ENCODE measurements around the gene IGSF3. TPM values are rescaled to one million over a fixed set of nuclear protein-coding genes. Genes with fewer than 3 reads are reported as not detected.
"Not testable (repeated sequence)": the region's sequence is repeated elsewhere in the genome, so short reads cannot be mapped to it uniquely, and the experiment has no call there.

The IGSF3 gene
- total and polyA plus RNA-seq, 2 donors = 6.3 to 32.5 TPM

DNA sequence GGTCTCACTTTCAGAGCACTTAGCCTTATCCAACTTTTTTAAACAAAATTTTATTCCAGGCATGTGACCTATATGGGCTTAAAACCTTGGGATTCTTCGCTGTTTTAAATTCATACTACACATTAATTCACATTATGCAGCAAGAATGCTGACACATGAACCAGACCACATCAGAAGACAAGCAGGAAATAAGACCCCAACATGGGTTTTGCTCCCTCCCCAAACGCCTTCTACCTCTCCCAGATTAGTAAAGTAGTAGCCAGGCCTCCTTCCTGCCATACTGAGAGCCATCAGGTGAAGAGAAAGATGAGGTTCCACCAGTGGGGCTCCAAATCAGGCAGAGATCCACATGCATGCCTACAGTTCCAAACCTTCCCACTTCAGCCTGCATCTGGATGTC lies 3.7 kb downstream of the IGSF3 start:
- DNase-seq (ENCODE audit: extremely low spot score) = no peak
- H3K27ac ChIP-seq (ENCODE audit: low read depth) = no peak overlapping the region
- H3K36me3 ChIP-seq (ENCODE audit: insufficient read depth) = no peaks in the 10 kb centered on the region
- 84% methylated on average over 2 of the region's 2 CpGs for WGBS
- no peak overlapping the region for H3K4me3 ChIP-seq (ENCODE audit: low read depth, low read length)
- H3K4me1 ChIP-seq (ENCODE audit: insufficient read depth) = no peaks in the 10 kb centered on the region

DNA sequence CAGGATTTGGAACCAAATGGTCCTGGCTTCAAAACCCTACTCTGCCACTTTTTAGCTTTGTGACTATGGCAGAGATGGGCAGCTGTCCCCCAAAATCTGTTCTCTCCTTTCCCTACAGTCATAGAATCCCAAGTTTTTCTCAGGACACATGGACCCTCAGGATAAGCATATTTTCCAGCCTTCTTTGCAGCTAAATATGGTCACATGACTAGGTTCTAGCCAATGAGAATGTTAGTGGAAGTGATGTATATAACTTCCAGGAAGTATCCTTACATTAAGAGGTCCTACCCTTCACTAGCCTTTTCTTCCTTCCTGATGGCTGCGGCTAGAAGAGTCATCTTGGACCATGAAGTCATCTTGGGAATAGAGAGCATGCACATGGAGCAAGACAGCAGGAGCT lies 5.9 kb downstream of the IGSF3 start:
- no peaks in the 10 kb centered on the region for H3K36me3 ChIP-seq (ENCODE audit: insufficient read depth)
- H3K4me3 ChIP-seq (ENCODE audit: low read depth, low read length) = no peak overlapping the region
- 97% methylated on average over 1 of the region's 1 CpG for whole genome bisulfite sequencing
- no peaks in the 10 kb centered on the region for H3K4me1 ChIP-seq (ENCODE audit: insufficient read depth)
- no peak overlapping the region for H3K27ac ChIP-seq (ENCODE audit: low read depth)
- no peak for DNase-seq (ENCODE audit: extremely low spot score)

DNA sequence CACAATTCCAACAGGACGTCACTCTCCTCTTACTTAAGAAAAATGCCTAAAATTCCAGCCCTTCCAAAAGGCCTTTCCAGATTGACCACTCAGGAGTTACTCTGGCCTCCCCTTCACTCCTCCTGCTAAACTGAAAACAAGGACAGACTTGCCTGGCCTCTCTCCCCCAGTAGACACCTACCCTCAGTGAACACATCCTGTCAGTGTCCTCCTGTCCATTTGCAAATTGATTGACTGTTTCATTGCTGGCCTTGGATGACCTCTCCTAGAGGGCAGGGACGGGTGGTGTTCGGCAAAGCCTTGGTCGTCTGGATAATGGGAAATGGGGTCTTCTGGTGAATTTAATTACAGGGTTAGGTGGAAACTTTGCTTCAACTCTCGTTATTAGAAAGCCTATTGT lies 8.9 kb downstream of the IGSF3 start:
- H3K4me1 ChIP-seq (ENCODE audit: insufficient read depth); H3K27ac ChIP-seq (ENCODE audit: low read depth); DNase-seq (ENCODE audit: extremely low spot score); H3K4me3 ChIP-seq (ENCODE audit: low read depth, low read length); H3K36me3 ChIP-seq (ENCODE audit: insufficient read depth): not testable (repeated sequence)
- 90% methylated on average over 5 of the region's 5 CpGs for WGBS

DNA sequence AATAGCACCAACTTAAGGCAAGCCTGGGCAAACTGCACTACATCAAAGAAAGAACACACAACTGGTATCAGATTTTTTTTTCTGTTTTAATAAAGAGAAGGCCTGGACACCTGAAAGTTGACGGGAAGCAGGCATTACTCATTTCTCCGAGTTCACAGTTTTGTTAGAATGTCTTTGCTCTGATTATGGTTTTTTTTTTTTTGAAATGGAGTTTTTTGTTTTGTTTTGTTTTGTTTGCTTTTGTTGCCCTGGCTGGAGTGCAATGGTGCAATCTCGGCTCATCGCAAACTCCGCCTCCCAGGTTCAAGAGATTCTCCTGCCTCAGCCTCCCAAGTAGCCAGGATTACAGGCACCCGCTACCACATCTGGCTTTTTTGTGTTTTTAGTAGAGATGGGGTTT lies 9.7 kb downstream of the IGSF3 start:
- WGBS = 90% methylated on average over 6 of the region's 6 CpGs
- H3K27ac ChIP-seq (ENCODE audit: low read depth); H3K4me3 ChIP-seq (ENCODE audit: low read depth, low read length); DNase-seq (ENCODE audit: extremely low spot score); H3K36me3 ChIP-seq (ENCODE audit: insufficient read depth); H3K4me1 ChIP-seq (ENCODE audit: insufficient read depth): not testable (repeated sequence)

DNA sequence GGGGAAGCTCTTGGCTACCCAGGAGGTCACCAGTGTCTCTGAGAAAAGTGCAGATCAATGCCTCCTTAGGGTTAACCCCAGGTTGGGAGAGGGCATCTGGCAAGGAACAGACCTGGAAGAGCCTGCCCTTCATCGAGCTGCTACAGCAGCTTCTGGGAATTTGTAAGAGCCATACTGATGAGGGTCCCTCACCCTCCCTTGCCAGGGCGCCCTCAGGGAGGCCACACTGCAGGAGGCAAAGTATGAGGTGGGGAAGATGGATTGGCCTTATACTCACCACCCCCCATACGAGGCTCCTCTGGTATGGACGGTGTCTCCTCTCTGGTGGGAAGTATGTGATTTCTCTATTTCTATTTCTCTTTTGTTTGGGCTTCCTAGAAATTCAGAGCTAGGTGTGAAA lies 13.2 kb downstream of the IGSF3 start:
- Histone ChIP-seq H3K36me3 (ENCODE audit: insufficient read depth) (no peaks in the 10 kb centered on the region), H3K4me3 (ENCODE audit: low read depth, low read length) (no peak overlapping the region), H3K27ac (ENCODE audit: low read depth) (no peak overlapping the region), H3K4me1 (ENCODE audit: insufficient read depth) (no peaks in the 10 kb centered on the region)
- DNase-seq (ENCODE audit: extremely low spot score) = no peak
- 79% methylated on average over 4 of the region's 4 CpGs for WGBS

DNA sequence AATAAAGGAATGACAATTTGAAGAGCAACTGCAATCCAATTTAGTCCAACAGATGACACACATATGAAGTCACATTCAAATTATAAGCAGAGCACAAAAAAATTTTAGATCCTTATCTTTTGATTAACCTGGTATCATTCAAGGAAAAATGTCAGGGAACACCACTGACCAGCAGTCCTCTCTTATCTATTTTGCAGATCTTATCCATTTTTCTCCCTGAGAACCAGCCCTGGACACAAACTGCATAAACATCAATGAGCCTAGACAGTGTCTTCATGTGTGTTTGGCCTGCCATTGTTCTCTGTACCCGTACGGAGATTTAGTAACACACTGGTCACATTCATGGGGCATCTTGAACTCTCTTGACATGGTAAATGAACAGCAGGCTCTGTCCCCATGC lies 14.9 kb downstream of the IGSF3 start:
- WGBS = 85% methylated on average over 2 of the region's 2 CpGs
- H3K4me1 ChIP-seq (ENCODE audit: insufficient read depth); H3K27ac ChIP-seq (ENCODE audit: low read depth): not testable (repeated sequence)

DNA sequence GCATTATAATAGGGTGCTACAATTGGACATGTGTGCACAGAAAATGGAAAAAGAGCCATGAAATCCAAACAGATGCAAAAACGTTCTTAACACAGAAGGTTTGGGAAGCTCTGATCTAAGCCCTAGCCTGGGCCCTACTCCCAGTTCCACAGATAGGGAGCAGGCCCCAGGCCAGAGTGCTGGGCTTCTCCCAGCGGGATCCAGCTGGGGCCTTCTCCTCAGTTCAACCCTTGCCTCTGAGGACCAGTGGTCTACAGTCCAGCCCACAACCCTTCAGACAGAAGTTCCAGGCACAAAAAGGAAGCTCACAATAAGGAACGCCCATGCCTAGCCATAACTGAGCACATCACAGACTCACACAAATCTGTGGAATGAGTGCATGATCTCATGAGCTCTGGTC lies 16.8 kb downstream of the IGSF3 start:
- WGBS = 68% methylated on average over 3 of the region's 3 CpGs
- H3K27ac ChIP-seq (ENCODE audit: low read depth); H3K4me1 ChIP-seq (ENCODE audit: insufficient read depth); H3K4me3 ChIP-seq (ENCODE audit: low read depth, low read length); H3K36me3 ChIP-seq (ENCODE audit: insufficient read depth); DNase-seq (ENCODE audit: extremely low spot score): not testable (repeated sequence)

More for the DNA sequence above, 14.9 kb downstream of the IGSF3 start:
- not testable (repeated sequence) for DNase-seq (ENCODE audit: extremely low spot score); H3K36me3 ChIP-seq (ENCODE audit: insufficient read depth); H3K4me3 ChIP-seq (ENCODE audit: low read depth, low read length)

DNA sequence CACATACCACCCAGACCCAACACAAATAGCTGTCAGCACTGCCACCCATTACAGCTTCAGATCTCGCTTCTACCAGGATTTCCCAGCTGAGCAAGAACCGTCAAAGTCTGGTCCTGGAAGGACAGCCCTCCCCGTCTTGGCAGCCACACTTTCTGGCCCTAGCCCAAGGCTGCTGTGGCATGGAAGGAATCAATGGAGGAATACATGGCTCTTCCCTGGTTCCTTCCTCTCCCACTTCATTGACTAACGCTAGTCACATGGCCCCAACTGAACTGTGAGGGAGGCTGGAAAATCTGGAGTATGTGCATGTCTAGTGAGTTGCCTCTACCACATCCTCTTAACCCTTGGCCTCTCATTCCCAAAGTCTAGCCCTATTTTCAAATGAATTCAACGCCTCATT lies 18.5 kb downstream of the IGSF3 start:
- not testable (repeated sequence) for H3K36me3 ChIP-seq (ENCODE audit: insufficient read depth); H3K27ac ChIP-seq (ENCODE audit: low read depth); H3K4me3 ChIP-seq (ENCODE audit: low read depth, low read length); H3K4me1 ChIP-seq (ENCODE audit: insufficient read depth); DNase-seq (ENCODE audit: extremely low spot score)
- WGBS = 73% methylated on average over 5 of the region's 5 CpGs

DNA sequence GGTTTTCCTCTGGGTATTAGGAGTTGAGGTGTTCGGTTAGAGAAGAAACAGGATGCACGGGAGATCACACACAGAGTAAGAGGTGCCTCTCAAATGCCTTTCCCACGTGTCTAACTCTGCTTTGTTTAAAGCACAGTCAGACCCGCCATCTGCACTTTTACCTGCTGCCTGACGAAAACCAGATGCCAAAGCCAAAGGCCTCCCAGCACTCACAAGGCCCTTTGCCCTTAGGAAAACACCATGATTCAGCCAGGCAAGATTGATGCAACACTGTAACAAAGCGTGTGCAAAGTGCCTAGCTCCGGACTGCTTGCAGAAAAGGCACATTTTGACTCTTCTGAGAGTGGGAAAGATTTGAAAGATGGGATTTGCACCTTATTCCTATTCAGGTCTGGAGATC lies 19.2 kb downstream of the IGSF3 start:
- 57% methylated on average over 7 of the region's 7 CpGs for WGBS
- not testable (repeated sequence) for H3K4me1 ChIP-seq (ENCODE audit: insufficient read depth); DNase-seq (ENCODE audit: extremely low spot score); H3K36me3 ChIP-seq (ENCODE audit: insufficient read depth); H3K4me3 ChIP-seq (ENCODE audit: low read depth, low read length); H3K27ac ChIP-seq (ENCODE audit: low read depth)

DNA sequence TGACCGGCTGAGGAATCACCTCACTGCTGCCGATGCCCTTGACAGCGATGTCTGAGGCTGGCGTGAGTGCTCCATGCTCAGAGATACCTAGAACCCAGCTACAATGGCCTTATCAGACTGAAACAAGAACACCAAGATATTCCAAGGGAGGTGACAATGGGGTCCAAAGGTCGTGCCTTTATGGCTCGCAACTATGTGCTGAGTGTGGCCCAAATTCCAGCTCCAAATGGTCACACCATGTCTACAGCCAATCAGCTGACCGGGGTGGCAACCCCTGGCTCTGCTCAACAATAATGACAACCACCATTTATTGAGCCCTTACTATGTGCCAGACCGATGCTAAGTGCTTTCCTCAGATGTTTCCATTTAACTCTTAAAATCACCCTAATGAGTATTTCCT lies 20.3 kb downstream of the IGSF3 start:
- WGBS = 92% methylated on average over 8 of the region's 8 CpGs

DNA sequence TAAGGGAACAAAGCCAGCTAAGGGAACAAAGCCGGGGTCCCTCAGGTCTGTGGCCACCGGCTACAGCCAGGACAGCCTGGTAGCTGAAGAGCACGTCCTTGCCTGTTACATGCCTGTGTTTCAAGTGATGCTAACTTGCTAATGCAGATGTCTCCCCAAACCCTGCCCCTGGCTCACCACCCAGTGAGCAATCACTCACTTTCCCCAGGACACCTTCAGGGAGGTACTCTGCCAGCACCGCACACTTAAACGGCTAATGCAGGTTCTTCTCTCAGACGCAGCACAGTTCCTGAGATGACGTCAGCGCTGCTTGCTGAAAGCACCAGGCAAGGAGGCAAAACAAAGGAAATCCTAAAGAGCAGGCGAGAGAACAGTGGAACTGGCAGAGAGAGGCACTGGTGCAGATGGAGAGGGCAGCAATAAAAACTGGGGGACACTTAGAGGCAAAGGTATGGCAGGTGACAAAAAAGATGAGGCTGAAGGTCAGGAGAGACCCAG lies 20.8 kb downstream of the IGSF3 start:
- not testable (repeated sequence) for H3K4me1 ChIP-seq (ENCODE audit: insufficient read depth); H3K36me3 ChIP-seq (ENCODE audit: insufficient read depth); H3K27ac ChIP-seq (ENCODE audit: low read depth); DNase-seq (ENCODE audit: extremely low spot score); H3K4me3 ChIP-seq (ENCODE audit: low read depth, low read length)
- 52% methylated on average over 9 of the region's 9 CpGs for WGBS

More for the DNA sequence above, 20.3 kb downstream of the IGSF3 start:
- H3K27ac ChIP-seq (ENCODE audit: low read depth); H3K36me3 ChIP-seq (ENCODE audit: insufficient read depth); H3K4me1 ChIP-seq (ENCODE audit: insufficient read depth); DNase-seq (ENCODE audit: extremely low spot score); H3K4me3 ChIP-seq (ENCODE audit: low read depth, low read length): not testable (repeated sequence)

DNA sequence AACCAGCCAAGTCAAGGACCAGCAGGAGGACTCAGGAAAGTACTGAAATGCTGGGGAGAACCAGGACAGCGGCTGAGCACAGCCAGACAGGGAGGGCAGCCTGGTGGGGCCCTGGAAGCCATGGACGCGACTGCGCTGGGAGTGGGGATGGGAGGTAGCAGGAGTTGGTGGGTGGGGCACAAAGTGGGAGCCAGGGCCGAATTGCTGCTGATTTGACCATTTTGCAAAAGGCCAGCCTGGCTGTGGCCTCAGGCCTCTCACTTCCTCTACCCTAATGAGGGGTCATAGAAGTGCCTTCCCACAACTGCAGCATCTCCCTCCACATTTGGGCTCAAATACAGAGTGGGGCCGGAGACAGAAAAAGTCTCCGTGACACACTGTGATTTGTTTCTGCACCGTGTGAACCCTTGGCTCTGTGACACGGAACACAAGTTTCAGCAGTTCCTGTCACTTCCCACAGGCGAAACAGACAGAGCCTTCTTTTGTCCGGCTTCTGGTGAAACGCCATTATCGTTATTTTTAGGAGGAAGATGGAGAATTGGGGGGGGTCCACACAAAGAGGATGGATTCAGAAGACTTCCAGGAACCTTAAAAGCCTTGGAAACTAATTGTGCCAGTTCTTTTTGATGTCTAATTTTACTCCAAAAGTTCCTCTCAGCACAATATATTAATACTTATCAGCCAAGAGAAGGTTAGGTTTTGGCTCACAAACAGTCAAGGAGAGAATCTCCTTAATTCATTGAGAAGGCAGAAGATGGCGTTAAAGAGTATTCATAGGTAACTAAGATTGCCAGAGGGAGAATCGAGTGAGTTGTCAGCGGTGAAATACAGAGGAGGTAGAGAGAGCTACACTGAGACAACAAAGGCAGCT lies 21.5 kb downstream of the IGSF3 start:
- H3K36me3 ChIP-seq (ENCODE audit: insufficient read depth); H3K27ac ChIP-seq (ENCODE audit: low read depth); H3K4me1 ChIP-seq (ENCODE audit: insufficient read depth); DNase-seq (ENCODE audit: extremely low spot score); H3K4me3 ChIP-seq (ENCODE audit: low read depth, low read length): not testable (repeated sequence)
- 73% methylated on average over 16 of the region's 16 CpGs for WGBS

DNA sequence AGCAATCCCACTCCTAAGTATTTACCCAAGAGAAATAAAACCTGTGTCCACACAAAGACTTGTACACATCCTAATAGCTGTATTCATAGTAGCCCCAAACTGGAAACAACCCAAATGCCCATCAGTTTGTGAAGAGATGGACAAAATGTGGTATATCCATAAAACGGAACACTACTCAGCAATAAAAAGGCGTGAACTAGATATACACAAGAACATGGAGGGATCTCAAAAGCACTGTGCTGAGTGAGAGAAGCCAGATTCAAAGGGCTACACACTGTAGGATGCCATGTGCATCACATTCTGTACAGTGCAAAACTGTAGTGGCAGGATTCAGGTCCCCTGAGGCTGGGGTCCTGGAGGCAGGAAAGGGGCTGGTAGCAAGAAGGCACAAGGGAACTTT lies 22.5 kb downstream of the IGSF3 start:
- H3K4me1 ChIP-seq (ENCODE audit: insufficient read depth); H3K27ac ChIP-seq (ENCODE audit: low read depth); H3K4me3 ChIP-seq (ENCODE audit: low read depth, low read length); H3K36me3 ChIP-seq (ENCODE audit: insufficient read depth); DNase-seq (ENCODE audit: extremely low spot score): not testable (repeated sequence)
- WGBS = 96% methylated on average over 2 of the region's 2 CpGs

DNA sequence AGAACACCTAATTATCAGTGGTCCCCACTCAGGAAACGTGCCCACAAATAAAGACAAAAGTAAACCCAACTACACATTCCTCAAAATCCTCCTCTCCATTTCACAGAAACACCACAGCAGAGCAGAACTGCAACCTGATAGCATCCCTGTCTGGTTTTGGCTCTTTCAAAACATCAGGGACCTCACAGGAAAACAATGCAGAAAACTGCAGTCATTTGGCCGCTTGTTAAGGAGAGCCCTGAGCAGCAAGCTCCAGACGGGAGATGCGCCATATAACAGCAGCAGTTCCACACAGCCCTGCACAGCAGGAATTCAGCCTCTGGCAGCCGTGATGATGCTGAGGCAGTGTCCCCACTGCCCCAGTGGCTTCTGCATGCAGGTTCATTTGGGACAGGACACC lies 23.4 kb downstream of the IGSF3 start:
- H3K4me3 ChIP-seq (ENCODE audit: low read depth, low read length); H3K36me3 ChIP-seq (ENCODE audit: insufficient read depth); DNase-seq (ENCODE audit: extremely low spot score); H3K4me1 ChIP-seq (ENCODE audit: insufficient read depth); H3K27ac ChIP-seq (ENCODE audit: low read depth): not testable (repeated sequence)
- 75% methylated on average over 5 of the region's 5 CpGs for WGBS

Measured in urinary bladder (tissue), 4 donors.